Measurements from ENCODE around the gene POU5F1.

Gene POU5F1

DNA sequence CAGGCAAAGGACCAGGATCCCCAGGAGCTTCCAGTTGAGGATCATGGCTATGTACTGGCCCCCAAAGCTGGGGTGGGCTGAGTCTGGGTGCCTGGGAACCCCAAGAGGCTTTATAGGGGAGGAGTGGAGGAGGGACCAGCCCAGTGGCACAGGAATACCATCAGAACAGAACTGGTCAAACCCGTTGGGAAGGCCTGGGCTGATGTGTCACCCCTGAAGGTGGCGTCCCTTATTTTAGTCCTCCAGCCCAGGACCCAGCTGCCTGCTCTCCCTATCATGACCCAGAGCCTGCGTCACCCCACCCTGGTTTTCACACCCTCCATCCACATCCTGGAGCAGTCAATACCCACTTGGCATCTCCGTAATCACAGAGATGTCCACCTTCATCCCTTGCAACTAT is 31.5 kb downstream of the POU5F1 start, which contains the start of gene PSORS1C2:
TSS of gene PSORS1C2 (minus strand) at position 85 of the 400 bp plus-strand sequence. CDS start at position 45, 40 bp downstream.
- DNase-seq, result no peak

DNA sequence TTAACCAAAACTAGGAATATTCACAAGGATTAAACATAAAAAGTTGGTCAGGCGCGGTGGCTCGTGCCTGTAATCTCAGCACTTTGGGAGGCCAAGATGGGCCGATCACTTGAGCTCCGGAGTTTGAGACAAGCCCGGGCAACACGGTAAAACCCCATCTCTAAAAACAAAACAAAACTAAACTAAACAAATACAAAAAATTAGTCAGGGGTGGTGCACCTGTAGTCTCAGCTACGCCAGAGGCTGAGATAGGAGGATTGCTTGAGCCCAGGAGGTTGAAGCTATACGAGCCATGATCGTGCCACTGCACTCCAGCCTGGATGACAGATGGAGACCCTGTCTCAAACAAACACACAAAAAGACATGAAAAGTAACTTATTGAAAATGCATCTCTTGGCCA is 34.8 kb downstream of the POU5F1 start:
- no peak for DNase-seq

DNA sequence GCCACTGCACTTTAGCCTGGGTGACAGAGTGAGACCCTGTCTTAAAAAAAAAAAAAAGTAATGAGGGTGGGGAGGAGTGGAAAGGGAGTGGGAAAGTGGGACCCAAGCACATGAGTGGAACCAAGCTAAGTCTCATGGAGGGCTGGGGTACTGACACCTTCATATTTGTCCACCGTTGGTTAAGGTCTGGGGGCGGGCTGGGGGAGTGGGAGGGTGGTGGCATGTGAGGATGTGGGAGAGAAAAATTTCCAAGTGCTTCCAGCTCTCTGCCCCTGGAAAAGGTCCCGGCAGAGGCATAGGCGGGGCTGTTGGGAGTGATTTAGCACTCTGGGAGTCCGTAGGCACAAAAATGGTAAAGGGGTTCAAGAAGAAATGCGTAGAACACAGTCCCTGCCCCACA is 37.7 kb downstream of the POU5F1 start:
- DNase-seq, result no peak

DNA sequence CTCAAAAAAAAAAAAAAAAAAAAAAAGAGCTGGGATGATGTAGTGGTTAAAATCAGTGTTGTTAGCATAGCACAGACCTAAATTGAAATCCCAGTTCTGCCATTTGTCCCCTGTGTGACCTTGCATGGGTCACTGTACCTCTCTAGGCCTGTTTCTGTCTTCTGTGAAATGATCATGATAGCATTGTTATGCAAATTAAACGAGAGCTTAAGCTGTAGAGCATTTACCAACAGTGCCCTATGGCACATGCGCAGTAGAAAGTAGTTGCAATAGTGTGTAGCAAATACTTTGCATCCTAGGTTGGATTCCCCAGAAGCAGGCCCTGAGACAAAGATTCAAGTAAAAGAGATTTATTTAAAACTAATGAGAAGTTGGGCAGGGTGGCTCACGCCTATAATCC is 38.9 kb downstream of the POU5F1 start:
- DNase-seq, result no peak

DNA sequence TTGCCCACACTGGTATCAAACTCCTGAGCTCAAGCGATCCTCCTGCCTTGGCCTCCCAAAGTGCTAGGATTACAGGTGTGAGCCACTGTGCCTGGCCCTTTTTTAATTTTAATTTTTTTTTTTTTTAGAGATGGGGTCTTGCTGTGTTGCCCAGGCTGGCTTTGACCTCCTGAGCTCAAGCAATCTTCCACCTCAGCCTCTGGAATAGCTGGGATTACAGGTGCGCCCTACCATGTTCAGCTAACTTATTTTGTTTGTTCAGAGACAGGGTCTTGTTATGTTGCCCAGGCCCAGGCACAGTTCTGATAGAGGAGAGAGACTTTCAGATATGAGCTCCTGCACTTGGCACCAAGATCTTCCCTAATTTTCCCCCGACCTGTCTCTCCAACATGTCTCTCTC is 39.7 kb downstream of the POU5F1 start:
- DNase-seq, result no peak

DNA sequence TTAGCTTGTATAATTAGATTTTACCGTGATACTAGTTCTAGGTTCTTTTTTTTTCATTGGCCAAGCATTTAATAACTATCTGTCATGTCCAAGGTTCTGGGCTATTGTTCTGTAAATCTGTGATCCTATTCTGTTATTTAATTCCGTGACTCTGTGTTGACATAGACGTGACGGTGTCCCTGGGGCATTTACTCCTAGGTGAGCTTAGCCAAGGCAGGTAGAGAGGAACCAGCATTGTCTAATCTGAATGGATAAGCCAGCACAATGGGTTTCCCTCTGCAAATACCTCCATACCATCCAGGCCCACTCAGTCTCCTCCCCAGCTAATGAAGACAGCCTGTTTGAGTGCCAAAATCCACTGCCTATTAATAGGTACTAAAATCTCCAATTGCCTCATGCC is 41.4 kb downstream of the POU5F1 start:
- DNase-seq, result no peak

DNA sequence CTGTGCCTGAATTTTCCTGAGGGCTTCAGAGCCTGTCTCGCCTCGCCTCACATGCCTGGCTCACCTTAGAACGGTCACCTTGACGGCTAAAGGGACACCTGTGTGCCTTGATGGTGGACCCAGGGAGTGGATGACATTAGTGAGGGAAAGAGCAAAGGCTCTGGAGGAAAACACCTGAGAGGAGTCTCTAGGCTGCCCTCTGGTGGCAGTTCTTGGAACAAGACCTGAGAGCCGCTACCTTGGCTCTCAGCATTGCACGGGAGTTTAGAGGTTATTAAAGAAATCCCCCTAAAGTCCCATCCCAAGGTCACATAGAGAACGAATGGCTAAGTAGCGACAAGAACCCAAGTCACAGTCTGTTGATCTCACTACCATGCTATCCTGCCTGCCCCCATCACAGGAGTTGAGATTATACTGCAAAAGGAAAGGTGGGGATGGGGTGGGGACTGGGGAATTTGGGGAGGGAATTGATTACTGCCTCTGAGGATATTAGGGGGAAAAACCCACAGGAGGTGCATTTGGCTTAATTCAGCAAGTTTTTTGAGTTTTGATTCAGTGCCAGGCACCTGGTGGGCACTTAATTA is 42.3 kb downstream of the POU5F1 start:
- peak; percentile 63 for DNase-seq

DNA sequence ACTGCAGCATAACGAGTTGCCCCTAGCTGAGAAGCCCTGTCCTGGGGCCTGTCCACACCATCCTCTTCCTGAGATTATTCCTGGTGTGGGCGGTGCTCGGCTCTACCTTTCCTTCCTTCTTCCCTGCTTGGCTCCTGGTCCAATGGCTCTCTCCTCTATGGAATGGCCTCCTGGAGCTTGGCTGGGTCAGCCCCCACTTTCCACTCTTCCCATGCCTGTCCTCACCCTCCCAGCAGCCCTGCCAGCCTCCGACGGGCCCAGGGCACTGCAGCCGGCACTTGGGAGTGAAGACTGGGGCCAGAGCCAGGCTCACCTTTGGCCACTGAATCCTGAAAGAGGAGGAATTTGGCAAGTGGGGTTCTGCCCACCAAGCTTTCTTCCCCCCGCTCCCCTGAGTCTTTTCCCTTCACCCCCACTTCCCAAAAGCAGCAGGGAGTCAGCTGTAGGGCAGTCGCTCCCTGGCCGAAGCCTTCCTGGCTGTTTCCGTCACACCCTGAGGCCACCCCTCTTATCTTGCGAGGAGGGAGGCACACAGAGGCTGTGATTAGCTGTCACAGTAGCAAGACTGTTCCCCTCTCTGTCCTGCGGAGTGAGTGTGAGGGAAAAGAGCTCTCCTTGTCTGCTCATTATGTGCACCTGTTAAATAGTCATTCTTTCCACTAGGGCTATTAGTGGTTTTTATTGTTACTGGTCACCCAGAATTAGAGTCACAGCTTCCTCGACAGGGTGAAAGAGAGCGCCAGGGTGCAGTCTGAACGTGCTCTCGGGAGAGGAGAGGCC is 43.9 kb downstream of the POU5F1 start:
- DNase-seq, result no peak

DNA sequence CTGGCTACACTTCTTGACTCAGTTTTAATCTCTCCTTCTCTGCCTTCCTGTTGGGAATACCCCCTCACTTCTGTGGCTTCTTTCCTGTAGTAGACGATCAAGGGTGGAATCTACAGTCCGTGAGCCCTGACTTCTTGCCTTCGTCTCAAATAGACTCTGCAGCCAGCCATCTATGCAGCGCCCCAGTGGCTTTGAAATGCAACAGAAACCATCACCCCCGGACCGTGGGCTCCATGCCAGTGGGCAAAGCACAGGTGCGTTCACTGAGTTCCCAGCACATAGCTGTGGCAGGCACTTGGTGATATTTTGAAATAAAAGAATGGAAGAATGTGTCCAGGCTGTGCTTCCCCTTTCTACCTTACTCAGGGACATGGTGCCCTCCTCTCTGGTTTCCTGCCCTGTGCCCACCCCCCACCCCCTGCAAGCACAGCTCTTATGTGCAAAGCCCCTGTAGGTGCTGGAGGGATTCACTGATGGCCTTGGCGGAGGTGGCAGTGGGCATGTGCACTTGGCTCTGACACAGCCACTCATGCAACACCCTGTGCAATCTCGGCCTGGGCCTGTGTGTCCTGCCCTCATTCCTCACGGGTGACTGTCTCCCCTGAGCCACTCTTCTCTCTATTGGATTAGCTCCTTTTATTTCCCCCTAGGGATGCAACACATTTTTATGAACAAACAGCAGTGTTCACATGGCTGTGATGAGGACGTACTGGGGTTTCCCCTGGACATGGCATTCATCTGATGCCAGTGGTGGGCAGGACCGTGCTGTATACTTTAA is 44.7 kb downstream of the POU5F1 start:
- no peak for DNase-seq

DNA sequence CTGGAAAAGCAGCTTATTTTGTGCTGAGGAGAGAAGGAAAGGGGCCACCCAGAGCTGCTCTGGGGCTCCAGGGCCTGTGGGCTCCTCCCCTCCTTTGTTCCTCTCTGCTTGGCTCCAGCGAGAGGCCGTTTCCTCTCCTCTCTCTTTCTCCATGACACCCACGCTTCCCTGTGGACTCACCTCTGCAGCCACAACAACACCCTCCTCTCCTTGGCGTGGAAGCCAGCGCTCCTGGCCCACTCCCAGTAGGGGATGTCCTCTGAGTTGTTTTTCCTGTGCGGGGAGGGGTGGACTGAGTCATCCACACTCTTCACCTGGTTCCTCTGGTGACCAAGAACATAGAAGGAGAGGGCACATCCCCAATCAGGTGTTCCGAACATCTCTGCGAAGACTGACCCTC is 45.3 kb downstream of the POU5F1 start:
- no peak for DNase-seq

DNA sequence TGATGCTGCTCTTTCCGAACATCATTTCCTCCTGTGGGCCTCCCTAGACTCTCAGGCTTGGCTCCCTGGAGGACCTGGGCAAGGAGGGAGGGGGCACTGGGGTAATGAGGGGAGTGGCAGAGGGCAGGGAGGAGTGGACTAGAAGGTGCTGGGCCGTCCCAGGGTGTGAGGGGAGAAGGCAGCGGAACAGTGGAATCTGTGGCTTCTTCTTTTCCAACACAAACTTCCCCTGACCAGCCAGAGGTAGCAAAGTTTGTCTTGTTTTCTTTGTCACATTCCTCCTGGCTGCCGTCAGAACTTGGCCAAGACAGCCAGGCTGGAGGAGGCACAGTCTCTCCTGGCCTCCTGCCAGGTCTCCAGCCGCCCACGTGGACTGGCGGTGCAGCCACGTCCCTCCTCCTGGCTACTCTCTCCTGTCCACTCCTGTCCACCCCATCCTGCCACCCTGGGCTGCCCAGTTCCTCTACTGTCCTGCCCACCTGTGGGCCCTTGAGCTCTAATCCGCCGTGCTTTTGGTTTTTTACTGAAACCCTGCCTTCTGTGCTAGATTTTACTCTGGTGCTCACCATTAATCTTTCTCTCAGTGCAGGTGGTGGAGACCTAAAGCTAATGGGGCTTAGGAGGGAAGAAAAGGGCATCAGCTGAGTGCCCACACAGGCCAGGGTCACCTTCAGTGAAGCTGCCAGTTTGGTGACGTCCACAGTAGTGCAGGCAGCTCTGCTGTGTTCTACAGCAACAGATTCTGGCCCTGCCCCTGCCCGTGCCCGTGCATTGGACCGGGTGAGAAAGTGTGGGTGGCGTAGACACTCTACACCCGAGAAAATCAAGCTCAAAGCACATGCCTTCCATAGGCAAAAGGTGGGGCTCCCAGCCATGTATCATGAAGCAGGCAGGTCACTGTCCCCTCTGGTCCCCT is 47.4 kb downstream of the POU5F1 start:
- DNase-seq, result no peak

DNA sequence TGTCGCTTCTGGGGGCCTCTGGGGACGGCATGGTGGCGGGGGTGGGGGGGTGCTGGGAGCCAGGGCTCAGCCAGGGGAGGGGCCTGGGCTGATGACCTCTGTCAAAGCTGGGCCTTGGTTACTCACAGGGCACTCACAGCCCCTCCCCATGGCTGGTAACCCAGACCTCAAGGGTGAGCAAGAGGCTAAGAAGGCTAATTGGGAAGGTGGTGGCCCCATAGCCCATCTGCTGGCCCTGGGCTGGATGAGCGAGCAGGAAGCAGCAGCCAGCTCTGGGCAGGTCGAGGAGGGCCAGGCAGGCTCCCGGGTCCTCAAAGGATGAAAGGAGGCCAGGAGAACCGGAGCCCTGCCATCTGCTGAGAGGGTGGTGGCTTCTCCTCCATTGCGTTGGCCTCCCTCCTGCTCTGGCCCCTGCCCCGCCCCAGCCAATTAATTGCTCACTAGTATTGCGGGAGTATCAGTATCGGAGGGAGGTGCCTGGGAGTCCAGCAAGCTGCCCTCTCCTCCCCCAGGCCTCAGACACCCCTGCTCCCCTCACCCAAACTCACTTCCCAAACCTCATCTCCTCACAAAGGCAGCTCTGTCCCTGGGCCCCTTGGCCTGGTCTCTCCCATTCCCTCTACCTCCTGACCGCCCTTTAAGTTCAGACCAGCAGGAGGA is 49.2 kb downstream of the POU5F1 start:
- no peak for DNase-seq

DNA sequence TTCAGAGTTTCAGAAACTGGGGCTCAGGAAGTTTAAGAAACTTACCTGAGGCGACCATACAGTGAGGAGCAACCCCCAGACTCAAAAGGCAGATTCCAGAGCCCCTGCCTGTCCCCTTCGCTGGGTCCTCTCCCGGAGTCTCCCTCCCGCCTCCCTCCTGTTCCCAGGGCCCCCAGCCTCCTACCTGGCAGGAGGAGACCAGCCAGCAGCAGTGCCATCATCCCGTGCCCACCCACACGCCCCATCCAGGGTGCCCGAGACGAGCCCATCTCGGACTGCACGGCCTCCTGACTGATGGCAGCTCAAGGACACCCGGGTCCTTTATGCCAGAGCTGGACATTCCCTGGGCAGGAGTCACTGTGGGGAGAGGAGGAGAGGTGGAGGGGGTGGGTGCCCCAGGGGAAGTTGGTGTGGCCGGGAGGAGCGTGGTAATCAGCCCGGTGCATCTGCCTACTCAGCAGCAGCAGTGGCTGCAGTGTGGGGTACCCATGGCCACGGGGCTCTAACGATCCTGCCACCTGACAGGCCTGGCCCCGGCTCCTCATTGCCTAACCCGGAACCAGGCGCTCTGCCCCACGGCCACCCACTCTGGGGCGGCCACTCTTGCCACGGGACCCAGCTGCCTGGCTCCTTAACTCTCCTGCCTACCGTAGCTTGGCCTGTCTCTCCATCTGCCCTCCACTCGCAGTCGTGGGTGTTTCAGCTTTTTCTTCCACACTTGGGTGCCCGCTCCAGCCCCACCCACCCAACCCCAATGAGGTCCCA is 50.1 kb downstream of the POU5F1 start, which contains the start of gene CDSN:
TSS of gene CDSN (minus strand) at position 296 of the 765 bp plus-strand sequence. CDS start at position 269, 27 bp downstream.
- DNase-seq, result no peak

DNA sequence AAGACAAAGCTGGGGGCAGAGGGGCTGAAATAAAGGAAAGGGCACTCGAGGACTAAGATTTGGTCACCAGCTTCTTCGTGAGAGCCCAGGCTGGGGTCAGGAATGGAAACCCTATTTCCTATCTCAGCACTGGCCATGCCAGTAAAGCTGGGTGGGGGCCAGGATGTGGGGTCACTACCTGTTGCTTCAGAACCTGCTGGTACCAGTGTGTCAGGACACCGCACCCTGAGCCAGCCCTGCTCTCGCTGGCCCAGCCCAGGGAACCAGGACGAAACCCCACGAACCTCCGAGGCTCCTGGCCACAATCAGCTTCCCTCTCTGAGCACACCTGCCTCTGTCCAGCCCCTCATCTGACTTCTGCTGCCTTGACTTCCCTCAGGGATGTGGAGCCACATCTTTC is 52.3 kb downstream of the POU5F1 start:
- DNase-seq, result no peak

DNA sequence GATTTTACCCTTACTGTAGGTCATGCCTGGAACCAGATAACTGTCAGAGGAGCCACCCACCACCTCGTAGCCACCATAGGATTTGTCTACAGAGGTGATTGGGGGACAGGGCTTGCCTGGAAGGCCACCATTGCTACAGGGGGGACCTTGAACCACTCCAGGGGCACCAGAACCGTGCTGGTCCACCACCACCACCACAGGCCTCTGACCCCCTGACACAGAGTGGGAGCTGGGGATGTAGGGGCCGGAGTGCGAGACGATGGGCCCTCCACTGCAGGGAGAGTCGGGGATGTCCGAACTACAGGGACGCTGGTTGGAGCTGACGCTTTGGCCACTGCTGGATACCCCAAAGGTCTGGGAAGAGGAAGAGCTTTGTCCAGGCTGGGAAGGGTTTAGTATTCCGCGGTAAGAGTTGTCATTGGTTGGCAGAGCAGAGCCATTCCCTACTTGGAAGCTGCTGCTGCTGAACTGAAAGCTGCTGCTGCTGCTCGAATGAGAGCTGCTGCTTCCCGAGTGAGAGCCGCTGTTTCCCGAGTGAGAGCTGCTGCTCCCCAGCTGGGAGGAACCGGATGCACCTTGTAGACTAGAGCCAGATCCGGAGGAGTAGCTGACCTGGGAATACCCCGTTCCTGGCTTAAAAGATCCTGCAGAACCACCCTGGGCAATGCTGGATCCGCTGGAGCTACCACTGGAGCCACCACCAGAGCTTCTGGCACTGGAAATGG is 53.7 kb downstream of the POU5F1 start:
- DNase-seq, result no peak

DNA sequence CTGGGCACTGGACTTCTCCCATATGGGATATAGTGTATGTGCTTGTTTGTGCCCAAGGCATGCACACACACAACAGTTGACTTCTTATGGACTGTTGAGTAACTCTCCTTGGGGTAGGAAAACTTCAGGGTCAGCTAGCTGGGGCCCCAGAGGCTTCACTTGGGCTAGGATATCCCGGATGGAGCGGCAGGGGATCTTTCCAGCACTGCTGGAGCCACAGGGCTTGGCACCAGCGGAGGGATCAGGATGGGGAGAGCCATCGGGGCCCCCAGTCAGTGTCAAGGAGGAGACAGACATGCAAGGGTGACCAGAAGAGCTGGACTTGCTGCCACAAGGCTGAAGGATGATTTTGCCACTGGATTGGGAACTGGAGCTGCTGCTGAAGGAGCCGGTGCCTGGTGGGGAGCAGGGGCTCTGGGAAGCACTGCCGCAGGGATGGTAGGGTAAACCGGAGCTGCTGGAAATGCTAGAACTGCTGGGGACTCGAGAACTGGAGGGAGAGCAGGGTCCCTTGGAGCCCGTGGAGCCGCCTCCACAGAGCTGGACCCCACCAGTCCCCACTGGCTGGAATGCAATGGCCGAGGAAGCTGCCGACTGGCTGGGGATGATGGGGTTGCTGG is 54.4 kb downstream of the POU5F1 start:
- no peak for DNase-seq

DNA sequence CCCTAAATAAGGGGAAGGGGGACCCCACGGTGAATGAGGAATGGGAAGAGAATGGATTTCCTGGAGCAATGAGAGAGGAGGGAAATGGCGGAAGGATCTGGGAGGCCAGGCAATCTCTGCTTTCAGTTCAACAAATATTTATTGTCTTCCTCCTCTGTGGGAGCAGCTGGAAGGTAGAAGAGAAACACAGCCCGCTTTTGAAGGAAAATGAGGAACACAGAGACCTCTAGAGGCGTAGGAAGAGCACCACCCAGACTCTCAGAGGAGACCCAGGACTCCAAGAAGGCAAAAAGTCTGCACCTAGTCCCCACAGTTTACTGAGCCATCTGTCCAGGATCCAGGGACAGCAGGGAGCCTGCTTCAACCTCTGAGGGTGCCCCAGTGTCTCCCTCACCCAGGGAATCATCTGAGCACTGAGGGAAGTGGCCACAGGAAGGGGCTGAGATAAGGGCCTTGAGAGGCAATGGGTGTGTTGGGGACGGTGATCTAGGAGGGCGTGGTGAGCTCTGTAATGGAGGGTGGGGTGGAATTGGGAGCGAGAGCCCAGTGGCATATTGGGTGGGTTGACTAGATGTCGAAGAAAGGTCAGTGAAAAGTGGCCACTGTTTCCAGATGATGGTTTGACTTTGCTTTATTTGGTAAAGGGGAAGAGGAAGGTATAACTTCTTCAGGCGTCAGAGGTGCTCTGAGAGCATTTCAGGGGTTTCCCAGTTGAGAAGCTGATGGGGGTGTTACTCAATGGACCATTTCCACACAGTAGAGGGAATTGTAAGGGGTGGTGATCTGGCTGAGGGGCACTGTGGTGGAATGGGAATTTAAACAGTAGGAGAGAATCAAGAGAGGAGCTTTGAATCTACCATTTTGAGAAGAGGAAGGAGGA is 55.3 kb downstream of the POU5F1 start:
- no peak for DNase-seq

DNA sequence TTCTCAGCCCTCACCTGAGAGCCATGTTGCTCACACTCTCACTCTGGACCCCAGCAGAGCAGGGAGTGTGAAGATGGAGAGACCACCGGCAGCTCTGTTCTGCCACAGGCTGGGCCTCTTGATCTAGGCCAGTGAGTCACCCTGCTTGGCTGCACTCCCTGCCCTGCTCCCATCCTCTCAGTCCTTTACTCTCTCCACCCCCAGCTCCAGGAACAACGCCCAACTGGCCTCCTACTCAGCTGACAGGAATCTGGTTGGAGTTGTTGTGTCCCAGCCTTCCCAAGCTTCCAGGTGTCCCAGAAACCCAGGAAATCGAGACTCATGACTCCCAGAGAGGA is 56.0 kb downstream of the POU5F1 start, which contains the start of gene PSORS1C1:
TSS of gene PSORS1C1 (plus strand) at position 260 of the 338 bp plus-strand sequence. CDS start 14,833 bp downstream, outside the sequence.
- DNase-seq, result no peak
